Measurements from ENCODE around the gene ARFRP1. TPM values are rescaled to one million over a fixed set of nuclear protein-coding genes. Genes with fewer than 3 reads are reported as not detected.

The ARFRP1 gene
- total and polyA plus RNA-seq, 2 of the 13 experiments (the other 11 are each of a cell fraction or from before 2014, with no cell fraction given): 32.0 to 51.1 TPM

GRCh38 chr20:63739130-63740069 lies 31.6 kb upstream of the ARFRP1 start, which contains the start of gene SLC2A4RG (continued):
- TF ChIP-seq ZHX2 (IDR thresholded peaks at IDR 0.05; ENCODE audit: low read depth): peak; percentile 70; the same call in 1 of the 2 replicates
- peak; percentile 87; the same call in 1 of the 2 replicates for TF ChIP-seq ZHX2 (CRISPR knock-in tag; IDR thresholded peaks at IDR 0.05; ENCODE audit: borderline replicate concordance)
- no peak for TF ChIP-seq SUZ12 (IDR thresholded peaks at IDR 0.05; ENCODE audit: low read depth, low read length)
- no peak for TF ChIP-seq NR0B2 (CRISPR knock-in tag; IDR thresholded peaks at IDR 0.05)
- TF ChIP-seq KMT2B (CRISPR knock-in tag; IDR thresholded peaks at IDR 0.05): no peak; the same call in 1 of the 2 replicates
- TF ChIP-seq ZNF737 (CRISPR knock-in tag; IDR thresholded peaks at IDR 0.05; ENCODE audit: borderline replicate concordance): no peak
- TF ChIP-seq ZNF552 (CRISPR knock-in tag; IDR thresholded peaks at IDR 0.05; ENCODE audit: borderline replicate concordance): peak; percentile 95
- TF ChIP-seq MTF1 (CRISPR knock-in tag; IDR thresholded peaks at IDR 0.05): peak; percentile 77; the same call in 1 of the 2 replicates
- no peak for TF ChIP-seq GATA4 (IDR thresholded peaks at IDR 0.05; ENCODE audit: borderline replicate concordance, low read depth)
- 0 out of 2 replicates have a peak, but pooled peaks have one; percentile 19 for TF ChIP-seq ZNF24 (IDR thresholded peaks at IDR 0.05)
- TF ChIP-seq ZNF749 (CRISPR knock-in tag; IDR thresholded peaks at IDR 0.05; ENCODE audit: borderline replicate concordance): peak; percentile 95
- 0 out of 2 replicates have a peak, but pooled peaks have one; percentile 37 for TF ChIP-seq PRDM10 (CRISPR knock-in tag; IDR thresholded peaks at IDR 0.05; ENCODE audit: low read depth)
- TF ChIP-seq ZBTB37 (CRISPR knock-in tag; IDR thresholded peaks at IDR 0.05): no peak
- TF ChIP-seq NAIF1 (CRISPR knock-in tag; IDR thresholded peaks at IDR 0.05; ENCODE audit: borderline replicate concordance): no peak; the same call in 1 of the 2 replicates
- TF ChIP-seq ZNF101 (CRISPR knock-in tag; IDR thresholded peaks at IDR 0.05; ENCODE audit: borderline replicate concordance, low read depth): no peak
- TF ChIP-seq POGZ (CRISPR knock-in tag; IDR thresholded peaks at IDR 0.05): 0 out of 2 replicates have a peak, but pooled peaks have one; percentile 8
